ENCODE data around the gene FAM98B.

Gene FAM98B

GRCh38 chr15:38512901-38513300 lies 59.0 kb downstream of the FAM98B start:
- TF ChIP-seq CTCF (IDR thresholded peaks at IDR 0.05), result no peak

GRCh38 chr15:38514601-38515000 lies 60.7 kb downstream of the FAM98B start:
- TF ChIP-seq CTCF (IDR thresholded peaks at IDR 0.05), result no peak

GRCh38 chr15:38516626-38517025 lies 62.7 kb downstream of the FAM98B start:
- TF ChIP-seq CTCF (IDR thresholded peaks at IDR 0.05), result no peak

DNA sequence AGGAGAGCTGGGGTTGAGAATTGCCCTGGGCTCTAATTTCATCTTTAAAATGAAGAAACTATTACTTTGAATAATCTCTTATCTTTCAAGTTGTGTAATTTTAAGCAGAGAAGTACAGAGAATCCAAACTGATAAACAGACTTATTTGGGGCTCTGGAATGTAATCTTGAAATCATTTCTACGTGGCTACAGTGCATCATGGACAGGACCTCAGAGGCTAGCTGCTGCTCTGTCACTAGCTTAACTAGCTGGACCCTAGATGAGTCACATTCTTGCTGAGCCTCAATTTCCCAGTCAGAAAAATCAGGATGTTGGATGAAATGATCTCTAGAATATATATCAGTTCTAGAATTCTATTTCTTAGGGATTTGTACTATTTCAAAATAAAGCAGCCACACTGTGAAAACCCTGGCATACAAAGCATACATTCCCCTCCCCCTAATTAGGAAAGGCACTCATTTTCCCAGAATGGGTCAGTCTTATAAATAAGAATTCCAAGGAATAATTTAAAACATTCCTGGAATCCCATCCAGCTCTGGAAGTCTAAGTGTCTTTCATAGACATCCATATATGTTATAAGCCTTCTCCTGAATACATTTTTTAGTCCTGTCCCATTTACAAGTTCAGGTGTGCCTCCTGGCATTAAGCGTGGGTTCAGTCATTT lies 63.5 kb downstream of the FAM98B start:
- no peak for TF ChIP-seq CTCF (IDR thresholded peaks at IDR 0.05)

- no peak for TF ChIP-seq CTCF (IDR thresholded peaks at IDR 0.05)
Observed at GRCh38 chr15:38518084-38518483, 64.2 kb downstream of the FAM98B start.

DNA sequence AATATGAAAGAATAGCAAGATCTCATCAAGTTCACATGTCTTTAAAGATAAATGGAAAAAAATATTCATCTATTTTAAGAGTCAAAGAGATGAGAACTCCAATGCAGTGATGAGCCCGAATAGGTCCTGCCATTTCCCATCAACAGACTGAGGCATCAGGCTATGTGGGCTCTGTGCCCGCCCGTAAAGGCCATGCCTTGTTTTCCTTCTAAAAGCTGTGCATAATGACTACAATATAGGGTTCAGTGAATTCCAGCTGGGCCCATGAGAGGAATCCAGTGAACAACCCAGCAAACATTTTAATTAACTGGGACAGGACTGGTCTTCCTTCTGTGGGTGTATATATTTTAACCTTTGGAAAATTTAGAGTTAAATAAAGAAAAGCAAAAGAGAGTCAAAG lies 66.1 kb downstream of the FAM98B start:
- TF ChIP-seq CTCF (IDR thresholded peaks at IDR 0.05), result no peak

DNA sequence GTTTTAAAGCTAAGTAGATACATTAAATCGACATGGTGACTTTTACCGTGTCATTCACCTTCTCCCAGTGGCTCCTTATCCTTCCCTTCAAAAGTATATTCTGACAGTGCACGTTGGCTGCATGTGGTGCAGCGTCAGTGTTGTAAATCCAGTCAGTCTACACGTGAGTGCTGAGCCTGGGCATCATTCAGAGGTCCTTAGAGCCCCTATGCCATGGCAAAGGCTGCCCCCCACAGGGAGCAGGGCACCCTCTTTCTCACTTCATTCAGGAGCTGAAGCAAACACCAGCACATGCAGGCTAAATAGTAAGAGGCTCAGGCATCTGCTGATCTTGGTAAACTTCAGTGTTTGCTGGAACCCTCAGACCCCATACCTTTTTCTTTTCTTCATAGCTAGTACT lies 67.4 kb downstream of the FAM98B start:
- no peak for TF ChIP-seq CTCF (IDR thresholded peaks at IDR 0.05)

GRCh38 chr15:38522922-38523321 lies 69.0 kb downstream of the FAM98B start:
- no peak for TF ChIP-seq CTCF (IDR thresholded peaks at IDR 0.05)
